Activated T-helper 17 cell treated with anti-CD3 and anti-CD28 coated beads, Interleukin-2, amount 50 U/mL, for 72 hours (primary cell): ENCODE data around the gene NAALADL2. TPM values are rescaled to one million over a fixed set of nuclear protein-coding genes. Genes with fewer than 3 reads are reported as not detected.
"Not testable (repeated sequence)": the region's sequence is repeated elsewhere in the genome, so short reads cannot be mapped to it uniquely, and the experiment has no call there.

Experiments
- ATAC-seq: fragments of 150-1000 bp; cut with Tn5 transposase; replicated peaks from 2 replicates; pipeline ENCODE4 v1.10.0; 2021; ENCODE audit warnings: mild to moderate bottlenecking, moderate library complexity
- H3K27ac Mint-ChIP-seq: one replicate; pipeline ENCODE4 v1.8.0; 2022; ENCODE audit warnings: mixed read lengths
- H3K27me3 Mint-ChIP-seq: one replicate; pipeline ENCODE4 v1.8.0; 2022; ENCODE audit warnings: mixed read lengths
- H3K36me3 Mint-ChIP-seq: one replicate; pipeline ENCODE4 v1.8.0; 2022; ENCODE audit warnings: low read depth, mild to moderate bottlenecking, mixed read lengths
- H3K4me1 Mint-ChIP-seq: one replicate; pipeline ENCODE4 v1.8.0; 2022; ENCODE audit warnings: mixed read lengths
- H3K4me3 Mint-ChIP-seq: one replicate; pipeline ENCODE4 v1.8.0; 2022; ENCODE audit warnings: mild to moderate bottlenecking, mixed read lengths
- H3K9me3 Mint-ChIP-seq: one replicate; pipeline ENCODE4 v1.8.0; 2022; ENCODE audit warnings: mixed read lengths
- total RNA-seq, 2 donors: library from RNA; stranded (reverse); gene quantifications; one replicate each; pipeline ENCODE4 v1.2.3, GENCODE V29; 2022

Gene NAALADL2
- total RNA-seq, 2 donors from 2014 or later, result not detected

DNA sequence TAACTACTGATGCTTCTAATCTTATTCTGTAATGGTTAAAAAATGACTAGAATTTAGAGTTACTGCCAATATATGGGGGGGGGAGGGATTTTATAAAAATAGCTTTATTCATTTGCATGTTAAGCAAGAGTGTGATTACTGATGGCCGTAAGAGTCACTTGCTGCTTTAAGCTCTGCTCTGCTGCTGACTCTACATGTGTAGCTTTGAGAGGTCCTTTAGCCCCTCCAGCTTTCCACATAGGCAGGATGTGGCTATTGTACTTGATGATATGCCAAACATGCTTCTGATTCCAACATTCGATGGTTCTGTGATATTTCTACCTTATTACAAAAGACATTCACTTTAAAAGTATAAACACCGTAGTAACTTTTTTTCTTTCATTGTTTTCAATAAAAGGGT, 511.3 kb downstream of the NAALADL2 start:
- H3K36me3 Mint-ChIP-seq, H3K4me3 Mint-ChIP-seq, H3K9me3 Mint-ChIP-seq, H3K27ac Mint-ChIP-seq, H3K4me1 Mint-ChIP-seq, ATAC-seq, H3K27me3 Mint-ChIP-seq: not testable (repeated sequence)

DNA sequence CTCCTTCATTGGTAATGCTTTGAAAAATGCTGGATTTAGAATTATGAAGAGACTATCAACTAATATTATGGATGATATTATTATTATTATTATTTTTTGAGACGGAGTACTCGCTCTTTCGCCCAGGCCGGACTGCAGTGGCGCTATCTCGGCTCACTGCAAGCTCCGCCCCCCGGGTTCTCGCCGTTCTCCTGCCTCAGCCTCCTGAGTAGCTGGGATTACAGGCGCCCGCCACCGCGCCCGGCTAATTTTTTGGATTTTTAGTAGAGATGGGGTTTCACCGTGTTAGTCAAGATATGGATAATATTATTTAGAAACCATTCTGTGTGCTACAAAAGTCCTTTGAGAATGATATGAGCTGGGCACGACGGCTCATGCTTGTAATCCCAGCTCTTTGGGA, 512.1 kb downstream of the NAALADL2 start:
- not testable (repeated sequence) for H3K36me3 Mint-ChIP-seq, ATAC-seq, H3K27me3 Mint-ChIP-seq, H3K9me3 Mint-ChIP-seq, H3K4me1 Mint-ChIP-seq, H3K27ac Mint-ChIP-seq, H3K4me3 Mint-ChIP-seq

DNA sequence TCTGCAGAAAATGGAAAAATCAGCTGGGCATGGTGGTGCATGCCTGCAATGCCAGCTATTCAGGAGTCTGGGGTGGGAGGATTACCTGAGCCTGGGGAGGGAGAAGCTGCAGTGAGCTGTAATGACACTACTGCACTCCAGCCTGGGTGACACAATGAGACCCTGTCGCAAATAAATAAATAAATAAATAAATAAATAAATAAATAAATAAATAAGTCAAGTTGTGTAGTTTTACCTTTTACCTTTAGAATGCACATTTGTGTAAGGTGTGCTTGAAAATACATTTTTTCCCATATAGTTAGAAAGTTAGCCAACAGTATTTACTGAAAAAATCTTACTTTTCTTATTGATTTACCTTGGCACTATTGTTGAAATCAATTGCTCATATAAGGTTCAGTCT, 515.6 kb downstream of the NAALADL2 start:
- ATAC-seq, result no peak
- H3K27ac Mint-ChIP-seq, result no peak overlapping the region
- H3K36me3 Mint-ChIP-seq, result no peaks in the 10 kb centered on the region
- peaks cover 4% of the 10 kb centered on the region for H3K9me3 Mint-ChIP-seq
- H3K4me1 Mint-ChIP-seq, result no peaks in the 10 kb centered on the region
- H3K27me3 Mint-ChIP-seq, result no peaks in the 10 kb centered on the region
- H3K4me3 Mint-ChIP-seq, result no peak overlapping the region

DNA sequence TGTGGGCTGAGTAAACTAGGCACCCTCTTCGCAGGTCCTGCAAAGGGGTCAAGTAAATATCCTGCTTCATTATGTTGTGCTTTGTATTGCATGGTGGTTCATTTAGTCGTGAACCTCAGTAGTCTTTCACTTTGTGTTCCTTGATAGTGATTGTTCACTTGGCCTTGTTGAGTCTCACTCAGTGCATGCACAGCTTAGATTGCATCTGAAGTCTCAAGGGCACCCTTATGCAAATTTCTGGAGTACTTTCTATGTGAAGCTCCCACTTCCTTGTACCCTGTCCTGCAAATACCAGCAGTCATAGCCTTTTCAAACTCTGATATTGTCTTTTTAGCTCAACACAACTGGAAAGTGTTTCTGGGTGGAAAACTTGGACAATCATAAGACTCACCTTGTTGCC, 519.2 kb downstream of the NAALADL2 start:
- ATAC-seq, result no peak
- Mint-ChIP-seq H3K27ac (no peak overlapping the region), H3K4me3 (no peak overlapping the region), H3K27me3 (no peaks in the 10 kb centered on the region), H3K4me1 (no peaks in the 10 kb centered on the region), H3K9me3 (peaks cover 4% of the 10 kb centered on the region), H3K36me3 (no peaks in the 10 kb centered on the region)

DNA sequence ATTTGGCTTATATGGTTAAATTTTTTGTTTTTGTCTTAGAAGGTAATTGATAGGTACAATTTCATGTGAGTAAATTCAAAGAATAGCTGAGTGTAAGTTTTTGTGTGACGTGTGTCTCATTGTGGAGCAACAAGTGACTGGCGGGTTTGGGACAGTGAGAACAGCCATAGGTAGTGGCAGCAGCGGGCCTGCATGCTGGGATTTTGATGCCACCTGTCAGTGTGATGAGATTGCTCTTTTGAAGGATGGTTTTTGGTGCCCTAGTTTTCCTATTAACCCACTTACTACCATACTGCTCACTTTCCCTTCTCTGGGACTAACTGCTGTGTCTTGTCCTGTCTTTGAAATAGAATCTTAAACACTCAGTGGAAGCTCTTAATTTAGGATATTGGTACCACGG, 522.6 kb downstream of the NAALADL2 start:
- Mint-ChIP-seq H3K4me1 (no peaks in the 10 kb centered on the region), H3K9me3 (peaks cover 4% of the 10 kb centered on the region), H3K4me3 (no peak overlapping the region), H3K27me3 (no peaks in the 10 kb centered on the region), H3K36me3 (no peaks in the 10 kb centered on the region), H3K27ac (no peak overlapping the region)
- no peak for ATAC-seq

DNA sequence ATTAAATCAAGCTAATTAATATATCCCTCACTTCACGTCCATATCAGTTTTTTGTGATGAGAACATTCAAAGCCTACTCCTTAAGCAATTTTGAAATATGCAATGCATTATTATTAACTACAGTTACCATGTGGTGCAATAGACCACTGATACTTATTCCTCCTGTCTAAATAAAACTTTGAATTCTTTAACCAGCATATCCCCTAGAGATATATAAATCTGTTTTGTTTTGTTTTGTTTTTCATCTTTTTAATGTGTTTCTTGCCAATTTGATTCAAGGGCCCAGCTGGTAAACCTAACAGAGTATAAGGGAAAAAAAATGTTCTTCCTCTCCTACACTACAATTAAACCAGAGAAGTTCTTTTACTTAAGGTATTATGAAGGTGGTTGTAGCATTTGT, 524.2 kb downstream of the NAALADL2 start:
- H3K9me3 Mint-ChIP-seq, result peaks cover 2% of the 10 kb centered on the region
- H3K27me3 Mint-ChIP-seq, result no peaks in the 10 kb centered on the region
- H3K36me3 Mint-ChIP-seq, result no peaks in the 10 kb centered on the region
- H3K4me3 Mint-ChIP-seq, result no peak overlapping the region
- no peak overlapping the region for H3K27ac Mint-ChIP-seq
- no peaks in the 10 kb centered on the region for H3K4me1 Mint-ChIP-seq
- no peak for ATAC-seq

DNA sequence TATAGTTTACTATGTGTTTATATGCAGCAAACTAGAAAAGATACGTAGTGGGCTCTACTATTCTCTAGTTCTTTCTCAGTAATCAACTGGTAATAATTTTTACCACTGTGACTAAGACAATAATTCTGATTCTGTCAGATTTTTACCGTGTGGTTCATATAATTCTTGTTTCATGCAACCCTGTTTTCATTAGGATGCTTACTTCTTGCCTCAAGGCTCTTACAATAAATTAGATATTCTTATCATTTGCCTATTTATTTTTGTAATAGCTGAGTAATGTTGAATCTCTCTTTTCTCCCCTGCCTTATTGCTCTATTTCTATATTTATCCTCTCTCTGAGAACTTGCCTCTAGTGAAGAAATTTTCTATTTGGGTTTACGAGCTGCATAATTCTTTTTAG, 524.7 kb downstream of the NAALADL2 start:
- Mint-ChIP-seq H3K36me3 (no peaks in the 10 kb centered on the region), H3K27ac (no peak overlapping the region), H3K4me3 (no peak overlapping the region), H3K9me3 (no peaks in the 10 kb centered on the region), H3K4me1 (no peaks in the 10 kb centered on the region), H3K27me3 (no peaks in the 10 kb centered on the region)
- ATAC-seq, result no peak

DNA sequence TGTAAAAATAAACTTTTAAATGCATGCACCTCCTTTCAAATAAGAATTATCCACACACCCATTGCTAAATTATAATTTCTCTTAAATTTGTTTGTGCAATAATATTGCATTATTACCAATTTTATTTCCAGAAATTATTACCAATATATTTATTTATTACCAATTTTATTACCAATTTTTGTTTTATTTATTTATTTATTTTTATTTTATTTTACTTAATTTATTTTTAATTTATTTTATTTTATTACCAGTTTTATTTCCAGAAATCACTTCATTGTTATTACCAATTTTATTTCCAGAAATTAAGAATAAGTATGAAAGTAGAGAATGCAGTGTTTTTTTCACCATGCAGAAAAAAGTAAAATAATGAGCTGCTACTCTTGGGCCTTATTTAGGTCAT, 525.4 kb downstream of the NAALADL2 start:
- H3K27ac Mint-ChIP-seq, result no peak overlapping the region
- no peak overlapping the region for H3K4me3 Mint-ChIP-seq
- H3K9me3 Mint-ChIP-seq, result peaks cover 3% of the 10 kb centered on the region
- no peaks in the 10 kb centered on the region for H3K4me1 Mint-ChIP-seq
- no peaks in the 10 kb centered on the region for H3K36me3 Mint-ChIP-seq
- ATAC-seq, result no peak
- H3K27me3 Mint-ChIP-seq, result no peaks in the 10 kb centered on the region

DNA sequence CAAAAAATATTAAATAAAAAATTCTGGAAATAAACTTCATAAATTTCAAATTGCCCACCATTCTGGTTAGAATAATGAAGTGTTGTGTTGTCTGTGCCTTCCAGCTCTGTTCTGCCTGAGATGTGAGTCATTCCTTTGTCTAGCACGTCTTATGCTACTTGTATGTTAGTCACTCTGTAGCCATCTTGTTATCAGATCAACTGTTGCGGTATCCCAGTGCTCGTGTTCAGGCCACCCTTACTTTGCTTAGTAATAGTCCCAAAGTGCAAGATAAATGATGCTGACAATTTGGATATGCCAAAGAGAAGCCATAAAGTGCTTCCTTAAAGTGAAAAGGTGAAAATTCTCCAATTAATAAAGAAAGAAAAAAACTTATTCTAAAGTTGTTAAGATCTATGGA, 527.5 kb downstream of the NAALADL2 start:
- Mint-ChIP-seq H3K27ac (no peak overlapping the region), H3K4me3 (no peak overlapping the region), H3K4me1 (no peaks in the 10 kb centered on the region), H3K27me3 (no peaks in the 10 kb centered on the region), H3K9me3 (peaks cover 6% of the 10 kb centered on the region), H3K36me3 (no peaks in the 10 kb centered on the region)
- no peak for ATAC-seq

DNA sequence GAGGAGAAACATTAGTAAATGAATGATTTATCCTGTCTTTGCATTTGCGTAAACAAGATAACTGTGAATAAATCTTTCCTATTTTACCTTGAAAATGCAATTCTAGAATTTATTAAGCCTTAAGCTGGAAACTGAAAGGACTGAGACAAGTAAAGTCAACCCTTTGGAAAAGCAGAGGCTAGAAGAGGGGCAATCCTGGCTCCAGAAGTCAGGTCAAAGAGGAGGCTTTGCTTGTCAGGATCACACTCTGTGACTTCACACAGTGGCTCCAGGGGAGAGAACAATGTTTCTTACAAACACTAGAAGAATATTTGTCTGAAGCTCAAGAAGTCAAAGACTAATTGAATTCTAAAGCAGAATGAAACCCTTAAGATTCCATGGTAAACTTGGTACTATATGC, 530.4 kb downstream of the NAALADL2 start:
- H3K9me3 Mint-ChIP-seq, result peaks cover 11% of the 10 kb centered on the region
- H3K27ac Mint-ChIP-seq, result no peak overlapping the region
- no peaks in the 10 kb centered on the region for H3K27me3 Mint-ChIP-seq
- no peak for ATAC-seq
- no peaks in the 10 kb centered on the region for H3K4me1 Mint-ChIP-seq
- H3K36me3 Mint-ChIP-seq, result no peaks in the 10 kb centered on the region
- no peak overlapping the region for H3K4me3 Mint-ChIP-seq

DNA sequence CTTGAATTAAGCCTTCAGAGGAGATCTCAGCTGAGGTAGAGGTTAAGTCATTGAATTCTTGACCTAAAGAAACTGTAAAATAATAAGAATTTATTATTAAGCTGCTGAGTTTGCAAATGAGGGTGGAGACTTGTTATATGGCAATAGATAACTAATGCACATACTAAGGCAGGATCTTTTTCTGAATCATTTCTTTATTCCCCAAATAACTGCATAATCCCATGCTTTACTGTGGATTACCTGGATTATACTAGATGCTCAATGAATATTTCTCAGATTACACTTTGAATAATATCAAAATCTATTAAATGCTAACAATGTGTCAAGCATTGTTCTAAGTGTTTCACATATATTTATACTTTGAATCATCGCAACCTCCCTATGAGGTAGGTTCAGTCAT, 532.5 kb downstream of the NAALADL2 start:
- Mint-ChIP-seq H3K4me3 (no peak overlapping the region), H3K36me3 (no peaks in the 10 kb centered on the region), H3K4me1 (no peaks in the 10 kb centered on the region), H3K27ac (no peak overlapping the region), H3K27me3 (no peaks in the 10 kb centered on the region), H3K9me3 (peaks cover 11% of the 10 kb centered on the region)
- ATAC-seq, result no peak

DNA sequence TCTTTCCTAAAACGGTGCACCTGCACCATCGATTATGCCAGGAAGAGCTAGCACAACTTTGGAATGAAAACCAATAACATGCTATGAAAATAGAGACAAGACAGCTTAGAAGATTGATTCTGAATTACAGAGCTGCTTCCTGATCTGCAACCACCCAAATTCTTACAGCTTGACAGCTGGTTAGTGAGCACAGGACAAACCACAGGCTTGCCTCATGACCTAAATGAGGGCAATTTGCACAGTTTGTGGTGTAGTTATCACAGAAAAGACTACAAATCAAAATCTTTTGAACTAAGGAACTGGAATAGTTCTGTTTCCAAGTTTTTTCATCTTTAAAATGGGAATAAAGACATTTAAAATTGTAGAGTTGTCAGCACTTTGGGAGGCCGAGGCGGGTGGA, 533.5 kb downstream of the NAALADL2 start:
- H3K4me1 Mint-ChIP-seq, result no peaks in the 10 kb centered on the region
- H3K36me3 Mint-ChIP-seq, result no peaks in the 10 kb centered on the region
- no peak for ATAC-seq
- no peaks in the 10 kb centered on the region for H3K27me3 Mint-ChIP-seq
- peaks cover 11% of the 10 kb centered on the region for H3K9me3 Mint-ChIP-seq
- no peak overlapping the region for H3K27ac Mint-ChIP-seq
- H3K4me3 Mint-ChIP-seq, result no peak overlapping the region

DNA sequence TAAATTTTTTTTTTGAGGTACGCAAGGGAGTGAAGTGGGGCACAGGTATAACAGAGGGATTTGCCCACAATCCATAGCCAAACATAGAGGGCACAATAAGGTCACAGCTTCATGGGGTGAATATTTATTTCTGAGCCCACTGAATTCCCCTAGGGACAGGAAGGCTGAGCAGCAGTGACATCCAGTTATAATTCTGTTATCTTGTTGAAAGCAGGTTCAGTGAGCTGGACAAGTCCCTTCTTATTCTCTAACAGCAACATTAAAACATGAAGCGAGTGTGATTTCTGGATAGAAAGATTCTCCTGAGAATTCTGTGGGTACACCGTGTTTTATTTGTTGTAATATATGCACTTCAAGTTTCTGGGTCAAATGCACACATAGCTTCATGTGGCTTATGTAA, 538.2 kb downstream of the NAALADL2 start:
- Mint-ChIP-seq H3K4me1 (no peaks in the 10 kb centered on the region), H3K27ac (no peak overlapping the region), H3K4me3 (no peak overlapping the region), H3K36me3 (no peaks in the 10 kb centered on the region), H3K9me3 (peaks cover 11% of the 10 kb centered on the region), H3K27me3 (no peaks in the 10 kb centered on the region)
- no peak for ATAC-seq

DNA sequence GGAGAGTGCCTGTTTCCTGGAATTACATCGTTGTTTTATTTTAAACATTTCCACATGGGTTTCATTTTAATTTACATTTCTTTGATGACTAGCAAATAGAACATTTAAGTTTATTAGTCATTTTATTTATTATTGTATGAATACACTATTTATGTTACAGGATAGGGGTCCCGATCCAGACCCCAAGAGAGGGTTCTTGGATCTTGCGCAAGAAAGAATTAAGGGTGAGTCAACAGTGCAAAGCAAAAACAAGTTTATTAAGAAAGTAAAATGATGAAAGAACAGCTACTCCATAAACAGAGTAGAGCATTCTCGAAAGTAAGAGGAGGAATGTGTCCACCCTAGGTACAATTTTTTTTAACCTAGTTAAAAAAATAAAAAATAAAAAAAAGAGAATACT, 539.5 kb downstream of the NAALADL2 start:
- no peak overlapping the region for H3K4me3 Mint-ChIP-seq
- H3K4me1 Mint-ChIP-seq, result no peaks in the 10 kb centered on the region
- H3K27me3 Mint-ChIP-seq, result no peaks in the 10 kb centered on the region
- H3K36me3 Mint-ChIP-seq, result no peaks in the 10 kb centered on the region
- no peak for ATAC-seq
- no peak overlapping the region for H3K27ac Mint-ChIP-seq
- peaks cover 9% of the 10 kb centered on the region for H3K9me3 Mint-ChIP-seq

DNA sequence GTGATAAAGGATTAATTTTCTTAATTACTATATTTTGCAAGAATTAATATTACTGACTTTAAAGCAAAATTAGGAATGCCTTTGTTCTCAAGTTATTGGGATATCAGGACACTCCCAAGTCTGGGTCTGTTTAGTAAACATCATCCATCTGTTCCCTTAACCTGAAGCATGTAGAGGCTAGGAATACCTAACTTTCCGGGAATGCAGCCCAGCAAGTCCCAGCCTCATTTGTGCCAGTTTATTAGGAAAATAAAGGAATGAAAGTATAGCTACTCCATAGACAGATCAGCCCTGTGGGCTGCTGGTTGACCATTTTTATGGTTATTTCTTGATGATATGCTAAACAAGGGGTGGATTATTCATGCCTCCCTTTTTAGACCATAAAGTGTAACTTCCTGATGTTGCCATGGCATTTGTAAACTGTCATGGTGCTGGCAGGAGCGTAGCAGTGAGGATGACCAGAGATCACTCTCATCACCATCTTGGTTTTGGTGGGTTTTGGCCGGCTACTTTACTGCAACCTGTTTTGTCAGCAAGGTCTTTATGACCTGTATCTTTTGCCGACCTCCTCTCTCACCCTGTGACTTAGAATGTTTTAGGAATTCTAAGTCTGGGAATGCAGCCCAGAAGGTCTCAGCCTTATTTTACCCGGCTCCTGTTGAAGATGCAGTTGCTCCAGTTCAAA, 540.2 kb downstream of the NAALADL2 start:
- no peak for ATAC-seq
- Mint-ChIP-seq H3K4me3 (no peak overlapping the region), H3K36me3 (no peaks in the 10 kb centered on the region), H3K27me3 (no peaks in the 10 kb centered on the region), H3K9me3 (peaks cover 9% of the 10 kb centered on the region), H3K4me1 (no peaks in the 10 kb centered on the region), H3K27ac (no peak overlapping the region)

DNA sequence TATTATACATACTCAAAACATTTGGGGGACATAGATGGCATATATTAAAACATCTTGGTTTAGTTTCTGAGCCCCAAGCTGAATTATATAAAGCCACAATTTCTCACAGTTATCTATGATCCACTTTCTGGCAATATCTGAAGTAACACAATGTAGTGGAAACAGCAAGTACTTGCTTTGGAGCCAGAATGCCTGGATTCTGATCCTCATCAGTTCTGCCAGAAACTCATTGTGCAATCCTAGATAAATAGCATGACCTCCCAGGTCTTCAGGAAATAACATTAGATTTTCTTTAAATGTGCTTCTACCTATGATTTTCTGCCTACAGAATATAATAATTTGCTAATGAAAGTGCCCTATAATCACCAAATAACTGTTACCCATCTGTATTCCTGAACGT, 544.9 kb downstream of the NAALADL2 start:
- no peaks in the 10 kb centered on the region for H3K36me3 Mint-ChIP-seq
- H3K27me3 Mint-ChIP-seq, result no peaks in the 10 kb centered on the region
- no peak for ATAC-seq
- no peaks in the 10 kb centered on the region for H3K4me1 Mint-ChIP-seq
- no peak overlapping the region for H3K27ac Mint-ChIP-seq
- H3K9me3 Mint-ChIP-seq, result peaks cover 3% of the 10 kb centered on the region
- no peak overlapping the region for H3K4me3 Mint-ChIP-seq
